NB4 (cell line): ENCODE results near the gene EGR2.

Experiments
- DNase-seq: peaks from one replicate; pipeline ENCODE4 v3.0.0; 2010; ENCODE audit warnings: low read depth
- H3K4me3 ChIP-seq: one replicate; pipeline ENCODE4 v1.5.1; 2011; ENCODE audit warnings: mild to moderate bottlenecking, low read depth, low read length, moderate library complexity
- MAX ChIP-seq: IDR thresholded peaks from 2 replicates; pipeline ENCODE4 v1.6.1; 2011; ENCODE audit warnings: low read depth, low read length
- MYC ChIP-seq: IDR thresholded peaks from 2 replicates; pipeline ENCODE4 v1.6.1; 2011; ENCODE audit warnings: low read depth, low read length
- POLR2A ChIP-seq: IDR thresholded peaks from 2 replicates; pipeline ENCODE4 v1.6.1; 2011; ENCODE audit warnings: mild to moderate bottlenecking; ENCODE audit not compliant: insufficient read length; ENCODE audit errors: extremely low read depth
- TF ChIP-seq, protein P1 (sequence below): IDR thresholded peaks from one replicate; pipeline ENCODE4 v1.5.1; 2012; ENCODE audit warnings: low read depth, low read length

EGR2 gene

GRCh38 chr10:62829622-62830021 is 13.5 kb upstream of the EGR2 start:
- DNase-seq = no peak
- TF ChIP-seq, protein P1, sequence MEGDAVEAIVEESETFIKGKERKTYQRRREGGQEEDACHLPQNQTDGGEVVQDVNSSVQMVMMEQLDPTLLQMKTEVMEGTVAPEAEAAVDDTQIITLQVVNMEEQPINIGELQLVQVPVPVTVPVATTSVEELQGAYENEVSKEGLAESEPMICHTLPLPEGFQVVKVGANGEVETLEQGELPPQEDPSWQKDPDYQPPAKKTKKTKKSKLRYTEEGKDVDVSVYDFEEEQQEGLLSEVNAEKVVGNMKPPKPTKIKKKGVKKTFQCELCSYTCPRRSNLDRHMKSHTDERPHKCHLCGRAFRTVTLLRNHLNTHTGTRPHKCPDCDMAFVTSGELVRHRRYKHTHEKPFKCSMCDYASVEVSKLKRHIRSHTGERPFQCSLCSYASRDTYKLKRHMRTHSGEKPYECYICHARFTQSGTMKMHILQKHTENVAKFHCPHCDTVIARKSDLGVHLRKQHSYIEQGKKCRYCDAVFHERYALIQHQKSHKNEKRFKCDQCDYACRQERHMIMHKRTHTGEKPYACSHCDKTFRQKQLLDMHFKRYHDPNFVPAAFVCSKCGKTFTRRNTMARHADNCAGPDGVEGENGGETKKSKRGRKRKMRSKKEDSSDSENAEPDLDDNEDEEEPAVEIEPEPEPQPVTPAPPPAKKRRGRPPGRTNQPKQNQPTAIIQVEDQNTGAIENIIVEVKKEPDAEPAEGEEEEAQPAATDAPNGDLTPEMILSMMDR = no peak
- TF ChIP-seq POLR2A (no peak), MAX (no peak), MYC (no peak)
- H3K4me3 ChIP-seq = no peak overlapping the region

DNA sequence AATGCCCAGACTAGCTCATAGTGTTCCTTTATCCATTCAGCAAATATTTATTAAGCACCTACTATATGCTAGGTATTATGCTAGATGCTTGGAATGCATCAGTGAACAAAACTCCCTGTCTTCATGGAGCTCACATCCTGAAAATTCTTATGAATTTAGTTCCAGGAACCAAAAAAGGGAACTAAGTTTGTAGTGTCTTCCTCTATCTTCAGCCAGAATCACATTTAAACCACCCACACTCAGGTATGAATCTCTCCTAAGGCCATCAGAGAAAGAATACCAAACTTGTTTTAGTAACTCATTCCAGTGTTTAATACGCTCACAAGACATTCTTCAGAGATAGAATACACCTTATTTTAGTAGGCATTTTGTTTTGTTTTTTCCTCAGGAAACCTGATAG is 10.1 kb upstream of the EGR2 start:
- H3K4me3 ChIP-seq = no peak overlapping the region
- DNase-seq = no peak
- TF ChIP-seq, protein P1 = no peak
- TF ChIP-seq MAX (no peak), POLR2A (no peak), MYC (no peak)

- DNase-seq = no peak
- no peak overlapping the region for H3K4me3 ChIP-seq
- TF ChIP-seq MAX (no peak), POLR2A (no peak), MYC (no peak)
- TF ChIP-seq, protein P1 = no peak
These were observed 4.4 kb upstream of the EGR2 start for GRCh38 chr10:62820586-62820985.

- H3K4me3 ChIP-seq = no peak overlapping the region
- TF ChIP-seq, protein P1 = no peak
- no peak for TF ChIP-seq MAX
- TF ChIP-seq POLR2A = no peak
- no peak for DNase-seq
These were observed 3.2 kb upstream of the EGR2 start for GRCh38 chr10:62819141-62819920.

GRCh38 chr10:62818426-62819011 is 2.4 kb upstream of the EGR2 start:
- H3K4me3 ChIP-seq = no peak overlapping the region
- TF ChIP-seq MYC (no peak), POLR2A (no peak), MAX (no peak)
- TF ChIP-seq, protein P1 = no peak
- peak; percentile 35 for DNase-seq
